ENCODE measurements around the gene GFI1B.

DNA sequence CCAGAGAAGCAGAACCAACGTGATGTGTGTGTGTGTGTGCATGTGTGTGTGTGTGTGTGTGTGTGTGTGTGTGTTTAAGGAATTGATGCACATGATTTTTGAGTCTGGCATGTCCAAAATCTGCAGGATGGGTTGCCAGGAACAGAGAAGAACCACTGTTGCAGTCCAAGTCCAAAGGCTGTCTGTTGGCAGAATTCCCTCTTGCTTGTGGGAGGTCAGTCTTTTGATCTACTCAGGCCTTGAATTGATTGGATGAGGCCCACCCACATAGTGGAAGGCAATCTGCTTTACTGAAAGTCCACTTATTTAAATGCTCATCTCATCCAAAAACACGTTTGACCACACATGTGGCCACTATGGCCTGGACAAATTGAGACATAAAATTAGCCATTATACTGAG is 22.7 kb upstream of the GFI1B start:
- TF ChIP-seq POLR2AphosphoS5 (IDR thresholded peaks at IDR 0.05; ENCODE audit: low read depth, low read length) (no peak), TAF1 (IDR thresholded peaks at IDR 0.05; ENCODE audit: low read depth, low read length) (no peak), POLR2A (IDR thresholded peaks at IDR 0.05; ENCODE audit: low read depth, low read length) (no peak), PAX5 (IDR thresholded peaks at IDR 0.05; ENCODE audit: insufficient read depth, low read length, severe bottlenecking) (no peak)
